ENCODE measurements around the gene PIEZO2.

DNA sequence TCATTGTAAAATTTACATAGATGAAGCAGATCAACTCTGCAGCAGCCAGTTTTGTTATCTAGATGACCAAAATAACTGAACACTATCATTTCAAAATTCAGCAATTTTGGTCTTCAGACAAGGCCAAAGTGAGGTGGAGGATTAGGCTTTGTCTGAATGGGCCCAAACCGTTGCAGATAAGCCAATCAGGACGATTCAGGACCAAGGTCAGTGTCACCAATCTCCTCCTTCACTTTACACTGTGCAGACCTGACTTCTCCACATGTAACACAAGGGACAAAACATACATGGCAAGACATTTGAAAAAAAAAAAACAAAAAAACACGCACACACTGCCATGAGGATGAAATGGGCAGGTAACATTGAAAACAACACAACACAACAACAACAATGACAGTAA, 412.4 kb downstream of the PIEZO2 start:
- TF ChIP-seq, protein P1, sequence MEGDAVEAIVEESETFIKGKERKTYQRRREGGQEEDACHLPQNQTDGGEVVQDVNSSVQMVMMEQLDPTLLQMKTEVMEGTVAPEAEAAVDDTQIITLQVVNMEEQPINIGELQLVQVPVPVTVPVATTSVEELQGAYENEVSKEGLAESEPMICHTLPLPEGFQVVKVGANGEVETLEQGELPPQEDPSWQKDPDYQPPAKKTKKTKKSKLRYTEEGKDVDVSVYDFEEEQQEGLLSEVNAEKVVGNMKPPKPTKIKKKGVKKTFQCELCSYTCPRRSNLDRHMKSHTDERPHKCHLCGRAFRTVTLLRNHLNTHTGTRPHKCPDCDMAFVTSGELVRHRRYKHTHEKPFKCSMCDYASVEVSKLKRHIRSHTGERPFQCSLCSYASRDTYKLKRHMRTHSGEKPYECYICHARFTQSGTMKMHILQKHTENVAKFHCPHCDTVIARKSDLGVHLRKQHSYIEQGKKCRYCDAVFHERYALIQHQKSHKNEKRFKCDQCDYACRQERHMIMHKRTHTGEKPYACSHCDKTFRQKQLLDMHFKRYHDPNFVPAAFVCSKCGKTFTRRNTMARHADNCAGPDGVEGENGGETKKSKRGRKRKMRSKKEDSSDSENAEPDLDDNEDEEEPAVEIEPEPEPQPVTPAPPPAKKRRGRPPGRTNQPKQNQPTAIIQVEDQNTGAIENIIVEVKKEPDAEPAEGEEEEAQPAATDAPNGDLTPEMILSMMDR (IDR thresholded peaks at IDR 0.05), result no peak
- TF ChIP-seq POLR2A (IDR thresholded peaks at IDR 0.05) (no peak), POLR2AphosphoS5 (IDR thresholded peaks at IDR 0.05) (no peak)

All from breast epithelium (tissue), 3 donors.